Stimulated activated CD8-positive, alpha-beta memory T cell treated with anti-CD3 and anti-CD28 coated beads, Interleukin-12 subunit alpha, Interleukin-12 subunit beta, amount 100 ng/mL, for 4 hours (primary cell): Measurements from ENCODE around the gene ADPRHL1.

ENCODE experiments used
- DNase-seq: peaks from one replicate; pipeline ENCODE4 v3.0.0-alpha.2; 2020; ENCODE audit warnings: low read depth

ADPRHL1 gene

DNA sequence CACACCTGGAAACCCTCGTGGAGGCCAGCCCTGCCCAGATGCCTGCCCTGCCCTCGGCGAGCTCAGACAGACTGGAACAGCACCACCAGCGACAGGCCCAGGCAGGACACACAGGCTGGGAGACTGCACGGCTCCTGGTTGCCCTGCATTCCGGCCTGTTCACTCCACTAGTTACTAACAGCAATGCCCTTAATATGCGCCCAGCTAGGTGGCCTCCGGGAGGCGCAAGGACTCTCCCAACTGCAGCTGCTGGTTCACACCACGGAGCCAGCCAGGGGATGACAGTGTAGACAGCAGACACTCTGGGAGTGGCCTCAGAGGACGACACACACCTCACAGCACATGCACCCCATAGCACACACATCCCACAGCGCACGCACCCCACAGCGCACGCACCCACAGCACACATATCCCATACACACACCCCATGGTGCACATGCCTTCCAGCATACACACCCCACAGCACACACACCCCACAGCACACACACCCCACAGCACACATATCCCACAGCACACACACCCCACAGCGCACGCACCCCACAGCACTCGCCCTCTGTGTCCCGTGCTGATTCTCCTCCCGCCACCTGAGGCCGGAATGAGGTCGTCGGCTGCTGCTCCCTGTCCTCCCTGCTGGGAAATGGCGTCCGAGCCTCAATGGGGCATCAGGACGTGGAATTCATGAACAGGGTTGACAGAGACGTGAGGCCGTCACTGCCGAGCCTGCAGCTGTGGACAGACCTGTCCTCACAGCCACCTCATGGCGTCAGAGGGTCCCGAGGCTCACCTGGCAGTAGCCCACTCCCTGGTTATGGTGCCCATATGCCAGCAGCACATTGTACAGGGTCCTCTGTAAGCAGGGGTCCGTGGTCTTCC is 103.0 kb downstream of the ADPRHL1 start:
- no peak for DNase-seq
